GM23248 (cell line): ENCODE data around the gene RPP25. TPM values are rescaled to one million over a fixed set of nuclear protein-coding genes. Genes with fewer than 3 reads are reported as not detected.

ENCODE experiments used
- DNase-seq: peaks from one replicate; pipeline ENCODE4 v3.0.0-alpha.2; 2015
- H2AFZ ChIP-seq: fragments of 200-600 bp; sonication (generic); 2 replicates; pipeline ENCODE4 v1.6.1; 2016; ENCODE audit warnings: antibody characterized with exemption
- H3F3A ChIP-seq: fragments of 200-600 bp; sonication (generic); 2 replicates; pipeline ENCODE4 v1.6.1; 2016; ENCODE audit warnings: mild to moderate bottlenecking, antibody characterized with exemption, mixed run types; ENCODE audit not compliant: insufficient read depth
- H3K27ac ChIP-seq: fragments of 200-600 bp; sonication (generic); 2 replicates; pipeline ENCODE4 v1.5.1; 2016; ENCODE audit warnings: mild to moderate bottlenecking
- H3K27me3 ChIP-seq: fragments of 200-600 bp; sonication (generic); replicated peaks from 2 replicates; pipeline ENCODE4 v1.6.1; 2016; ENCODE audit warnings: mild to moderate bottlenecking; ENCODE audit not compliant: insufficient read depth
- H3K36me3 ChIP-seq: fragments of 200-600 bp; sonication (generic); 2 replicates; pipeline ENCODE4 v1.6.1; 2016; ENCODE audit warnings: low read depth, mild to moderate bottlenecking
- H3K4me1 ChIP-seq: fragments of 200-600 bp; sonication (generic); 2 replicates; pipeline ENCODE4 v1.6.1; 2016; ENCODE audit warnings: mild to moderate bottlenecking; ENCODE audit not compliant: insufficient read depth
- H3K4me2 ChIP-seq: fragments of 200-600 bp; sonication (generic); one replicate; pipeline ENCODE4 v1.6.1; 2016; ENCODE audit warnings: mild to moderate bottlenecking; ENCODE audit not compliant: unreplicated experiment
- H3K4me3 ChIP-seq: fragments of 200-600 bp; sonication (generic); 2 replicates; pipeline ENCODE4 v1.5.1; 2016; ENCODE audit warnings: mild to moderate bottlenecking
- H3K79me2 ChIP-seq: fragments of 200-600 bp; sonication (generic); 2 replicates; pipeline ENCODE4 v1.6.1; 2016; ENCODE audit warnings: mild to moderate bottlenecking; ENCODE audit not compliant: insufficient read depth
- H3K9ac ChIP-seq: fragments of 200-600 bp; sonication (generic); 2 replicates; pipeline ENCODE4 v1.6.1; 2016; ENCODE audit warnings: mild to moderate bottlenecking
- H3K9me2 ChIP-seq: fragments of 200-600 bp; sonication (generic); 2 replicates; pipeline ENCODE4 v1.6.1; 2016; ENCODE audit warnings: mixed run types, mild to moderate bottlenecking, moderate library complexity; ENCODE audit not compliant: insufficient read depth
- H3K9me3 ChIP-seq: fragments of 200-600 bp; sonication (generic); one replicate; pipeline ENCODE4 v1.6.1; 2017; ENCODE audit warnings: low read depth
- H4K20me1 ChIP-seq: fragments of 200-600 bp; sonication (generic); 2 replicates; pipeline ENCODE4 v1.6.0; 2016; ENCODE audit not compliant: insufficient read depth
- EZH2 ChIP-seq: fragments of 200-600 bp; sonication (generic); IDR thresholded peaks from 2 replicates; pipeline ENCODE4 v1.6.1; 2018; ENCODE audit warnings: antibody characterized with exemption, mild to moderate bottlenecking; ENCODE audit not compliant: insufficient read depth, poor library complexity, severe bottlenecking
- EZH2phosphoT487 ChIP-seq: fragments of 200-600 bp; sonication (generic); IDR thresholded peaks from 2 replicates; pipeline ENCODE4 v1.6.1; 2018; ENCODE audit warnings: antibody characterized with exemption, moderate library complexity, mild to moderate bottlenecking, low read depth; ENCODE audit not compliant: insufficient read depth
- WGBS, 2 experiments: methylation state at CpG; one replicate each; pipeline ENCODE4 v1.1.6; 2015 to 2017; ENCODE audit warnings: low lambda C conversion rate in 2 of 2, low coverage in 1 of 2; ENCODE audit errors: missing lambda C conversion rate in 2 of 2; 5-methylcytosine and 5-hydroxymethylcytosine counted together
- in situ Hi-C: fragments of 300-500 bp; cut with MboI; formaldehyde crosslinking; loops from 2 replicates; pipeline ENCODE4 v1.15.0; 2020
- polyA plus RNA-seq: library from polyadenylated mRNA; unstranded; fragments of >200 nt; fragmentation: Nextera tagmentation; extraction: Ambion mirVana; gene quantifications from 2 replicates; pipeline ENCODE4 v1.2.1, GENCODE V29; 2016
- total RNA-seq: library from RNA; depleted of rRNA; stranded (reverse); fragments of >200 nt; shearing (Covaris generic); gene quantifications from 2 replicates; pipeline ENCODE4 v1.2.3, GENCODE V29; 2014

The RPP25 gene
- total and polyA plus RNA-seq, 2 experiments from 2014 or later = 3.4 to 4.5 TPM

- no peak for DNase-seq
- Histone ChIP-seq H3K4me3 (peak overlapping the region; percentile 79; the same call in 1 of the 2 replicates), H3K9me2 (no peaks in the 10 kb centered on the region), H3K9me3 (no peaks in the 10 kb centered on the region), H3K4me2 (peak overlapping the region; percentile 89), H3F3A (no peaks in the 10 kb centered on the region), H2AFZ (peak overlapping the region; percentile 94; the same call in 1 of the 2 replicates), H3K36me3 (no peaks in the 10 kb centered on the region), H3K27me3 (0 out of 2 replicates have a peak, but pooled peaks cover 3% of the 10 kb centered on the region), H3K9ac (no peak overlapping the region), H3K4me1 (peaks cover 4% of the 10 kb centered on the region; the same call in 1 of the 2 replicates), H4K20me1 (no peaks in the 10 kb centered on the region), H3K27ac (no peak overlapping the region), H3K79me2 (no peaks in the 10 kb centered on the region)
- TF ChIP-seq EZH2phosphoT487 = no peak
- peak; percentile 73 for TF ChIP-seq EZH2
- WGBS, 2 experiments = 15 to 26% methylated on average over 2 to 8 of the region's 8 CpGs
- in situ Hi-C loops = no loop called here
Measured at GRCh38 chr15:74959586-74959939, 3.0 kb upstream of the RPP25 start.

- peak overlapping the region; percentile 77 for H3K9ac ChIP-seq
- no peaks in the 10 kb centered on the region for H4K20me1 ChIP-seq
- WGBS, 2 experiments = 7 to 11% methylated on average over 41 to 47 of the region's 47 CpGs
- 0 out of 2 replicates have a peak, but pooled peaks have one; percentile 20 for TF ChIP-seq EZH2phosphoT487
- TF ChIP-seq EZH2 = peak; percentile 44
- H3K4me1 ChIP-seq = peaks cover 3% of the 10 kb centered on the region; the same call in 1 of the 2 replicates
- H3K36me3 ChIP-seq = no peaks in the 10 kb centered on the region
- no peaks in the 10 kb centered on the region for H3K9me3 ChIP-seq
- no peak overlapping the region for H3K27ac ChIP-seq
- no peaks in the 10 kb centered on the region for H3K79me2 ChIP-seq
- no peak for DNase-seq
- peak overlapping the region; percentile 89 for H3K4me2 ChIP-seq
- in situ Hi-C loops = no loop called here
- H3F3A ChIP-seq = no peaks in the 10 kb centered on the region
- peak overlapping the region; percentile 79 for H3K4me3 ChIP-seq
- no peaks in the 10 kb centered on the region for H3K9me2 ChIP-seq
- H2AFZ ChIP-seq = peak overlapping the region; percentile 94
- H3K27me3 ChIP-seq = 0 out of 2 replicates have a peak, but pooled peaks cover 3% of the 10 kb centered on the region
Measured at GRCh38 chr15:74958908-74959585, 2.5 kb upstream of the RPP25 start.

GRCh38 chr15:74958320-74958907 lies 1.8 kb upstream of the RPP25 start:
- no peaks in the 10 kb centered on the region for H3K9me3 ChIP-seq
- no peaks in the 10 kb centered on the region for H3K36me3 ChIP-seq
- peak overlapping the region; percentile 94 for H2AFZ ChIP-seq
- no peaks in the 10 kb centered on the region for H3K79me2 ChIP-seq
- TF ChIP-seq EZH2 = no peak
- no peak for TF ChIP-seq EZH2phosphoT487
- H4K20me1 ChIP-seq = no peaks in the 10 kb centered on the region
- peak overlapping the region; percentile 79 for H3K4me3 ChIP-seq
- H3F3A ChIP-seq = no peaks in the 10 kb centered on the region
- WGBS, 2 experiments = 1 to 4% methylated on average over 18 to 28 of the region's 28 CpGs
- H3K4me1 ChIP-seq = peaks cover 3% of the 10 kb centered on the region; the same call in 1 of the 2 replicates
- peak; percentile 79 for DNase-seq
- no peak overlapping the region for H3K27ac ChIP-seq
- peak overlapping the region; percentile 89 for H3K4me2 ChIP-seq
- H3K9ac ChIP-seq = peak overlapping the region; percentile 77
- in situ Hi-C loops = no loop called here
- 0 out of 2 replicates have a peak, but pooled peaks cover 3% of the 10 kb centered on the region for H3K27me3 ChIP-seq
- H3K9me2 ChIP-seq = no peaks in the 10 kb centered on the region

GRCh38 chr15:74957476-74958035 lies 984 bp upstream of the RPP25 start:
- Histone ChIP-seq H3K4me1 (peaks cover 3% of the 10 kb centered on the region; the same call in 1 of the 2 replicates), H3K9me2 (no peaks in the 10 kb centered on the region), H3F3A (no peaks in the 10 kb centered on the region), H3K9ac (peak overlapping the region; percentile 77), H3K79me2 (no peaks in the 10 kb centered on the region), H3K36me3 (no peaks in the 10 kb centered on the region), H3K4me3 (peak overlapping the region; percentile 79), H3K27ac (peak overlapping the region; percentile 63), H3K4me2 (peak overlapping the region; percentile 89), H3K9me3 (no peaks in the 10 kb centered on the region), H3K27me3 (0 out of 2 replicates have a peak, but pooled peaks cover 3% of the 10 kb centered on the region), H4K20me1 (no peaks in the 10 kb centered on the region), H2AFZ (peak overlapping the region; percentile 94)
- no peak for DNase-seq
- in situ Hi-C loops = no loop called here
- TF ChIP-seq EZH2phosphoT487 = no peak
- TF ChIP-seq EZH2 = peak; percentile 36
- WGBS, 2 experiments = 1 to 2% methylated on average over 28 of the region's 28 CpGs
